OCI-LY7 (cell line): ENCODE results near the gene LONRF2. TPM values are rescaled to one million over a fixed set of nuclear protein-coding genes. Genes with fewer than 3 reads are reported as not detected.

ENCODE experiments used
- BruUV-seq: library from RNA; stranded (reverse); fragments of 400-500 nt; replicated peaks from 2 replicates; lab custom pipeline; 2021; lab: Mats Ljungman, UMichigan
- CTCF ChIA-PET: fragments of 300-600 bp; sonication (Branson Sonifier 250); formaldehyde crosslinking; loops from one replicate; lab custom pipeline; 2022; ENCODE audit warnings: antibody characterized with exemption; ENCODE audit not compliant: unreplicated experiment; lab: Charles Lee
- POLR2A ChIA-PET: fragments of 300-600 bp; sonication (Branson Sonifier 250); formaldehyde crosslinking; loops from one replicate; lab custom pipeline; 2022; ENCODE audit warnings: antibody characterized with exemption; lab: Charles Lee
- DNase-seq: peaks from one replicate; pipeline ENCODE4 v3.0.0-alpha.2; 2015; ENCODE audit warnings: low spot score
- H2AFZ ChIP-seq: fragments of 200-600 bp; sonication (generic), shearing (Covaris generic); 2 replicates; pipeline ENCODE4 v1.6.1; 2014; ENCODE audit warnings: mild to moderate bottlenecking, antibody characterized with exemption, low read length, moderate library complexity
- H3K27ac ChIP-seq: fragments of 200-600 bp; sonication (generic); 2 replicates; pipeline ENCODE4 v1.5.1; 2014; ENCODE audit warnings: mixed run types, low read depth, mild to moderate bottlenecking, moderate library complexity, low read length, inconsistent platforms; ENCODE audit not compliant: poor library complexity, severe bottlenecking
- H3K36me3 ChIP-seq: fragments of 200-600 bp; sonication (generic); 2 replicates; pipeline ENCODE4 v1.6.1; 2014; ENCODE audit warnings: mild to moderate bottlenecking, antibody characterized with exemption, low read length, moderate library complexity, mixed read lengths; ENCODE audit not compliant: insufficient read depth
- H3K4me1 ChIP-seq: fragments of 200-600 bp; sonication (generic); 2 replicates; pipeline ENCODE4 v1.5.1; 2014; ENCODE audit warnings: mild to moderate bottlenecking, low read length; ENCODE audit not compliant: insufficient read depth, poor library complexity, severe bottlenecking
- H3K4me2 ChIP-seq: fragments of 200-600 bp; sonication (generic); 2 replicates; pipeline ENCODE4 v1.6.1; 2014; ENCODE audit warnings: mild to moderate bottlenecking, low read length
- H3K4me3 ChIP-seq: fragments of 200-600 bp; sonication (generic); 2 replicates; pipeline ENCODE4 v1.5.1; 2014; ENCODE audit warnings: mild to moderate bottlenecking, low read depth, low read length; ENCODE audit not compliant: poor library complexity, severe bottlenecking
- H3K79me2 ChIP-seq: fragments of 200-600 bp; sonication (generic); 2 replicates; pipeline ENCODE4 v1.6.1; 2016; ENCODE audit warnings: low read depth, mild to moderate bottlenecking, low read length, moderate library complexity, mixed read lengths; ENCODE audit not compliant: insufficient read depth
- H3K9me2 ChIP-seq: fragments of 200-600 bp; sonication (generic); 2 replicates; pipeline ENCODE4 v1.6.1; 2016; ENCODE audit warnings: mild to moderate bottlenecking, low read length, mixed read lengths; ENCODE audit not compliant: insufficient read depth
- H3K9me3 ChIP-seq: fragments of 200-600 bp; sonication (generic); 2 replicates; pipeline ENCODE4 v1.6.1; 2014; ENCODE audit warnings: mild to moderate bottlenecking, mixed run types, low read length, mixed read lengths
- H4K20me1 ChIP-seq: fragments of 200-600 bp; sonication (generic); 2 replicates; pipeline ENCODE4 v1.6.1; 2014; ENCODE audit warnings: mild to moderate bottlenecking, antibody characterized with exemption, low read length, moderate library complexity, mixed read lengths; ENCODE audit not compliant: insufficient read depth
- CTCF ChIP-seq: fragments of 200-600 bp; sonication (generic); conservative IDR thresholded peaks from 2 replicates; pipeline ENCODE4 v1.5.1; 2014; ENCODE audit warnings: mild to moderate bottlenecking, antibody characterized with exemption, low read length, moderate library complexity, mixed read lengths
- EZH2phosphoT487 ChIP-seq: fragments of 200-600 bp; sonication (generic); IDR thresholded peaks from 2 replicates; pipeline ENCODE4 v1.6.1; 2018; ENCODE audit warnings: low read depth, borderline replicate concordance, mild to moderate bottlenecking, mixed run types, antibody characterized with exemption, low read length, moderate library complexity, mixed read lengths
- intact Hi-C: fragments of 100-400 bp; cut with micrococcal nuclease; formaldehyde crosslinking; loops from one replicate; pipeline ENCODE4 v1.10.0; 2022; ENCODE audit not compliant: unreplicated experiment
- total RNA-seq, 2 experiments: library from RNA; depleted of rRNA in 1 of 2; stranded (reverse); fragments of >200 nt in 1 of 2; shearing (Covaris generic) in 1 of 2; gene quantifications; 2 replicates each; pipeline ENCODE4 v1.2.3, GENCODE V29; 2014 to 2022

LONRF2 gene
- total RNA-seq, 2 experiments from 2014 or later = not detected

DNA sequence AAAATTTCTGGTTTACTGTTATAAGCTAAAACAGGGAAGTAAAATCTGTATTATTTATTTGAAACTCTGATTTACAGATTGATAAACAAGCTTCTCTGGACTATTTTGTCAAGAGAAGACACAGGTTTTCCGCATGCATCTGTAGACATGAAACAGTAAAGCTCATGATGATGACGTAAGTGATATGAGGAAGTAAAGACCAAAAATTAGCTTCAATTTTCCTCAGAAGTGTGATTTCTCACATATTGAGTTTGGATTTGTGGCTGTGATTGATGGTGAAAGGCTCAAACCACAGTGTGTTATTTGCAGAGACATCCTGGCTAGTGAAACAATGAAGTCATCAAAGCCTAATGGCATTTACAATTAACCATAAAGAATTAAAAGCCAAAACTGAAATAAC lies 12.6 kb upstream of the LONRF2 start:
- no peak overlapping the region for H3K4me3 ChIP-seq
- BruUV-seq = no TSS peak
- no peak for TF ChIP-seq EZH2phosphoT487
- TF ChIP-seq CTCF = no peak
- DNase-seq = no peak
- H3K27ac ChIP-seq = no peak overlapping the region
- no peaks in the 10 kb centered on the region for H3K9me3 ChIP-seq
- H3K4me2 ChIP-seq = no peak overlapping the region
- no peaks in the 10 kb centered on the region for H3K9me2 ChIP-seq
- no peaks in the 10 kb centered on the region for H3K79me2 ChIP-seq
- no peaks in the 10 kb centered on the region for H4K20me1 ChIP-seq
- ChIA-PET POLR2A (no interaction called here), CTCF (no interaction called here)
- no peaks in the 10 kb centered on the region for H3K4me1 ChIP-seq
- intact Hi-C loops = no loop called here
- H3K36me3 ChIP-seq = no peaks in the 10 kb centered on the region
- H2AFZ ChIP-seq = no peak overlapping the region

- no peak overlapping the region for H2AFZ ChIP-seq
- intact Hi-C loops = no loop called here
- H3K4me3 ChIP-seq = no peak overlapping the region
- H4K20me1 ChIP-seq = no peaks in the 10 kb centered on the region
- no peaks in the 10 kb centered on the region for H3K79me2 ChIP-seq
- no peak overlapping the region for H3K4me2 ChIP-seq
- DNase-seq = no peak
- ChIA-PET CTCF (no interaction called here), POLR2A (interaction anchor here (1.6 kb wide), 1 partner anchor 20 kb away, joined by 3 read pairs; no protein-coding TSS in a partner anchor)
- no peak for TF ChIP-seq EZH2phosphoT487
- no peak for TF ChIP-seq CTCF
- H3K27ac ChIP-seq = no peak overlapping the region
- no TSS peak for BruUV-seq
- H3K4me1 ChIP-seq = no peaks in the 10 kb centered on the region
- no peaks in the 10 kb centered on the region for H3K9me3 ChIP-seq
- H3K36me3 ChIP-seq = no peaks in the 10 kb centered on the region
- H3K9me2 ChIP-seq = no peaks in the 10 kb centered on the region
Observed at GRCh38 chr2:100327742-100328141, 5.4 kb upstream of the LONRF2 start.

DNA sequence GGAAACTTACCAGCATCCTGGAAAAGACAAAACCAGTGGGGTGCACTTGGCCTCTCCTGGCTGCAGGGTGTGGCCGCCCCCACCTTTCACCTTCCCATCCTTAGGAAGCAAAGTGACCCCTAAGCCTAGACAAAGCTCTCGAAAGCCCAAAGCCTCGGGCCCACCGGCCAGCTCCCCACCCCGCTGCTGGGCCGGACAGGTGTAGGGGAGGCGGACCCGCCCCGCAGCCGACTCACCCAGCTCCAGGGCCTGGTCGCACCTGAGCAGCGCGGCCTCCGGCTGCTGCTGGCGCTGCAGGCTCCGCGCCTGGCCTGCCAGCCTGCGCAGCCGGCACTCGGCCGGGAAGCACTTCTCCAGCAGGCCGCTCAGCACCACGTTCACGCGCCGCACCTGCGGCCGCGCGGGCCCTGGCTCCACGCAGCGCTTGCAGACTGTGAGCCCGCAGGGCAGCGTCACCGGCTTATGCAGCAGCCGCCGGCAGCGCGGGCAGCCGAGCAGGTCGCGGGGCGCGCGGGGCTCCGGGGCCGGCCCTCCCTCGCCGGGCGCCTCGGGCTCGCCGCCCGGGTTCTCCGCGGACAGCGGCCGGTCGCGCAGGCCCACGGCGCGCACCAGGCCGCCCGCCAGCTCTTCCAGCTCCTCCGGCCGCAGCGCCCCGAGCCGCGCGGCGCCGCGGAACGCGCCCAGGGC lies 979 bp downstream of the LONRF2 start:
- Histone ChIP-seq H3K9me2 (no peaks in the 10 kb centered on the region), H4K20me1 (no peaks in the 10 kb centered on the region), H3K4me3 (no peak overlapping the region), H2AFZ (no peak overlapping the region), H3K36me3 (no peaks in the 10 kb centered on the region), H3K9me3 (peaks cover 19% of the 10 kb centered on the region), H3K4me2 (no peak overlapping the region), H3K27ac (no peak overlapping the region), H3K79me2 (no peaks in the 10 kb centered on the region), H3K4me1 (no peaks in the 10 kb centered on the region)
- intact Hi-C loops = no loop called here
- ChIA-PET CTCF (no interaction called here), POLR2A (no interaction called here)
- TF ChIP-seq EZH2phosphoT487 (no peak), CTCF (no peak)
- no peak for DNase-seq
- BruUV-seq = no TSS peak
